D721Med (cell line): ENCODE measurements around the gene SEMA3E.

Experiments used
- DNase-seq: peaks from one replicate; pipeline ENCODE4 v3.0.0; 2011; ENCODE audit warnings: low spot score; ENCODE audit not compliant: insufficient read length
- FAIRE-seq: peaks from 2 replicates; lab custom pipeline; 2011; peaks lifted over from hg19 to GRCh38; lab: Jason Lieb, UNC
- TF ChIP-seq, protein P1 (sequence below): IDR thresholded peaks from 2 replicates; pipeline ENCODE4 v1.5.1; 2012; ENCODE audit warnings: mild to moderate bottlenecking, control low read depth; ENCODE audit not compliant: insufficient read depth; ENCODE audit errors: missing control alignments

The SEMA3E gene

GRCh38 chr7:83325083-83325482 lies 323.9 kb downstream of the SEMA3E start:
- FAIRE-seq (no peak), DNase-seq (no peak)
- TF ChIP-seq, protein P1, sequence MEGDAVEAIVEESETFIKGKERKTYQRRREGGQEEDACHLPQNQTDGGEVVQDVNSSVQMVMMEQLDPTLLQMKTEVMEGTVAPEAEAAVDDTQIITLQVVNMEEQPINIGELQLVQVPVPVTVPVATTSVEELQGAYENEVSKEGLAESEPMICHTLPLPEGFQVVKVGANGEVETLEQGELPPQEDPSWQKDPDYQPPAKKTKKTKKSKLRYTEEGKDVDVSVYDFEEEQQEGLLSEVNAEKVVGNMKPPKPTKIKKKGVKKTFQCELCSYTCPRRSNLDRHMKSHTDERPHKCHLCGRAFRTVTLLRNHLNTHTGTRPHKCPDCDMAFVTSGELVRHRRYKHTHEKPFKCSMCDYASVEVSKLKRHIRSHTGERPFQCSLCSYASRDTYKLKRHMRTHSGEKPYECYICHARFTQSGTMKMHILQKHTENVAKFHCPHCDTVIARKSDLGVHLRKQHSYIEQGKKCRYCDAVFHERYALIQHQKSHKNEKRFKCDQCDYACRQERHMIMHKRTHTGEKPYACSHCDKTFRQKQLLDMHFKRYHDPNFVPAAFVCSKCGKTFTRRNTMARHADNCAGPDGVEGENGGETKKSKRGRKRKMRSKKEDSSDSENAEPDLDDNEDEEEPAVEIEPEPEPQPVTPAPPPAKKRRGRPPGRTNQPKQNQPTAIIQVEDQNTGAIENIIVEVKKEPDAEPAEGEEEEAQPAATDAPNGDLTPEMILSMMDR = no peak

- FAIRE-seq (no peak), DNase-seq (no peak)
- TF ChIP-seq, protein P1 = no peak
Observed at GRCh38 chr7:83324596-83324995, 324.3 kb downstream of the SEMA3E start.

- DNase-seq (no peak), FAIRE-seq (no peak)
- TF ChIP-seq, protein P1 = no peak
Observed at GRCh38 chr7:83321011-83321410, 327.9 kb downstream of the SEMA3E start.

DNA sequence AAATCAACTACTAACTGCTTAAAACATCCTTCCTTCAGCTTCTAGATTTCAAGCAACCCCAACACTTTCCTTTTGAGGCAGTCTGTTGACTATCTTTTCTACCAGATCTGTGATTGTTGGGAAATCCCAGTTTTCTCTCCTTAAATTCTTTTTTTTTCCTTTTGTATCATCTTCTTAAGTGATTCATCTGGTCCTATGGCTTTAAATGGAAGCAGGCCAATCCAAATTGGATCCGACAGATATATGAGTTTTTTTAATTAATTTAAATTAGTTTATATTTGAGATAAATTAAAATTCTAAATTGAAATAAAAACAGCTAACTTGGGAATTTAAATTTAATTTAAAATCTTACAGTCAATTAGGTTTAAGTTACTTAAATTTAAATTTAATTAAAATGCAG lies 335.0 kb downstream of the SEMA3E start:
- DNase-seq (no peak), FAIRE-seq (no peak)
- TF ChIP-seq, protein P1 = no peak
